ENCODE results near the gene COPS8.

DNA sequence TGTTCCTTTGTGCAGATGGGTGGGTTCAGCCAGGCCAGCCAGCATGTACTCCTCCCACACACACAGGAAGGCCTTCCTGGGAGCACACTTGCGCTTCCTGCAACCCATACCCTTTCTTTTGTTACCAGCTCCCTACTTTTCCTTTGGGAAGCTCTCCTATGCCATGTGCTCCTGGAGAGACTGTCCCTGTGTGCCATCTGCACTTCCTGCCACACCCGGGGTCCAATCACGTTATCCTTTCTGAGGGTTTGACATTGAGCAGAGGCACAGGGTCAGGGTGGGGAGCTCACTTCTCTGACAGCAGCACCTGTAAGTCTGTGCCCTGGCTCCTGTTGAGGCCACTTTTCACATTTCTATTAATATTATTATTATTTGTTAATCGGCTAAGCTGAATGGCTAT, 62.9 kb downstream of the COPS8 start:
- TF ChIP-seq POLR2A (IDR thresholded peaks at IDR 0.05; ENCODE audit: low read length) (no peak), GATA1 (IDR thresholded peaks at IDR 0.05; ENCODE audit: low read depth, low read length) (no peak)
